Panc1 (cell line): ENCODE measurements around the gene MUC7.

Experiments
- POLR2AphosphoS5 ChIP-seq: IDR thresholded peaks from 2 replicates; pipeline ENCODE4 v1.6.1; 2012; ENCODE audit warnings: mild to moderate bottlenecking, low read depth, low read length, moderate library complexity
- TF ChIP-seq, protein P1 (sequence below): fragments of 450-650 bp; IDR thresholded peaks from 2 replicates; pipeline ENCODE4 v1.5.1; 2017; ENCODE audit warnings: mild to moderate bottlenecking
- TF ChIP-seq, protein P2 (sequence below), 2 experiments: IDR thresholded peaks; 2 replicates each; pipeline ENCODE4 v1.6.1; 2011 to 2012; ENCODE audit warnings: low read depth in 2 of 2, control low read depth in 1 of 2, low read length in 1 of 2, mild to moderate bottlenecking in 1 of 2, moderate library complexity in 1 of 2; ENCODE audit not compliant: insufficient read depth in 1 of 2

DNA sequence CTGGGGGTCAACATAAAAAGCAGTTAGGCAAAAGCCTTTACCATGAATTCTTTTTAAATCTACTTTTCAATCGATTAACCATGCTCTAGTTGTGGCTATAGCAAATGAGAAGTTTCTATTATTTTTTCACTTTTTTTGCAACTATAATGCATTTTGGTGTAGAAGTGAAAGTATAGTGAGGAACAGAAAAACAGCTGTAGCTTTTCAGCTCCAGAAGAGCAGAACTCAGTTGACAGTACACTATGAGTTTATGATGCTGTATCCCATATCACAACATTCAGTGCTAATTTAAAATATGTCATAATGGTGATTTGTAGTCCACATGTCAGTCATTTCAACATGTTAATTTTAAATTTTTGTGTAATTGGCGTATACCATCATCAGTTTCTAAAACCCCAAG is 8.7 kb upstream of the MUC7 start:
- TF ChIP-seq, protein P1, sequence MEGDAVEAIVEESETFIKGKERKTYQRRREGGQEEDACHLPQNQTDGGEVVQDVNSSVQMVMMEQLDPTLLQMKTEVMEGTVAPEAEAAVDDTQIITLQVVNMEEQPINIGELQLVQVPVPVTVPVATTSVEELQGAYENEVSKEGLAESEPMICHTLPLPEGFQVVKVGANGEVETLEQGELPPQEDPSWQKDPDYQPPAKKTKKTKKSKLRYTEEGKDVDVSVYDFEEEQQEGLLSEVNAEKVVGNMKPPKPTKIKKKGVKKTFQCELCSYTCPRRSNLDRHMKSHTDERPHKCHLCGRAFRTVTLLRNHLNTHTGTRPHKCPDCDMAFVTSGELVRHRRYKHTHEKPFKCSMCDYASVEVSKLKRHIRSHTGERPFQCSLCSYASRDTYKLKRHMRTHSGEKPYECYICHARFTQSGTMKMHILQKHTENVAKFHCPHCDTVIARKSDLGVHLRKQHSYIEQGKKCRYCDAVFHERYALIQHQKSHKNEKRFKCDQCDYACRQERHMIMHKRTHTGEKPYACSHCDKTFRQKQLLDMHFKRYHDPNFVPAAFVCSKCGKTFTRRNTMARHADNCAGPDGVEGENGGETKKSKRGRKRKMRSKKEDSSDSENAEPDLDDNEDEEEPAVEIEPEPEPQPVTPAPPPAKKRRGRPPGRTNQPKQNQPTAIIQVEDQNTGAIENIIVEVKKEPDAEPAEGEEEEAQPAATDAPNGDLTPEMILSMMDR = no peak
- TF ChIP-seq, protein P2, sequence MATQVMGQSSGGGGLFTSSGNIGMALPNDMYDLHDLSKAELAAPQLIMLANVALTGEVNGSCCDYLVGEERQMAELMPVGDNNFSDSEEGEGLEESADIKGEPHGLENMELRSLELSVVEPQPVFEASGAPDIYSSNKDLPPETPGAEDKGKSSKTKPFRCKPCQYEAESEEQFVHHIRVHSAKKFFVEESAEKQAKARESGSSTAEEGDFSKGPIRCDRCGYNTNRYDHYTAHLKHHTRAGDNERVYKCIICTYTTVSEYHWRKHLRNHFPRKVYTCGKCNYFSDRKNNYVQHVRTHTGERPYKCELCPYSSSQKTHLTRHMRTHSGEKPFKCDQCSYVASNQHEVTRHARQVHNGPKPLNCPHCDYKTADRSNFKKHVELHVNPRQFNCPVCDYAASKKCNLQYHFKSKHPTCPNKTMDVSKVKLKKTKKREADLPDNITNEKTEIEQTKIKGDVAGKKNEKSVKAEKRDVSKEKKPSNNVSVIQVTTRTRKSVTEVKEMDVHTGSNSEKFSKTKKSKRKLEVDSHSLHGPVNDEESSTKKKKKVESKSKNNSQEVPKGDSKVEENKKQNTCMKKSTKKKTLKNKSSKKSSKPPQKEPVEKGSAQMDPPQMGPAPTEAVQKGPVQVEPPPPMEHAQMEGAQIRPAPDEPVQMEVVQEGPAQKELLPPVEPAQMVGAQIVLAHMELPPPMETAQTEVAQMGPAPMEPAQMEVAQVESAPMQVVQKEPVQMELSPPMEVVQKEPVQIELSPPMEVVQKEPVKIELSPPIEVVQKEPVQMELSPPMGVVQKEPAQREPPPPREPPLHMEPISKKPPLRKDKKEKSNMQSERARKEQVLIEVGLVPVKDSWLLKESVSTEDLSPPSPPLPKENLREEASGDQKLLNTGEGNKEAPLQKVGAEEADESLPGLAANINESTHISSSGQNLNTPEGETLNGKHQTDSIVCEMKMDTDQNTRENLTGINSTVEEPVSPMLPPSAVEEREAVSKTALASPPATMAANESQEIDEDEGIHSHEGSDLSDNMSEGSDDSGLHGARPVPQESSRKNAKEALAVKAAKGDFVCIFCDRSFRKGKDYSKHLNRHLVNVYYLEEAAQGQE (IDR thresholded peaks at IDR 0.05; ENCODE audit: insufficient read depth in 1 of 2, low read depth in 2 of 2, low read length in 1 of 2) = no peak
- no peak for TF ChIP-seq POLR2AphosphoS5
